HG02610 (cell line): ENCODE measurements around the gene PTGIS.
"Not testable (repeated sequence)": the region's sequence is repeated elsewhere in the genome, so short reads cannot be mapped to it uniquely, and the experiment has no call there.

Experiments
- ATAC-seq: cut with Tn5 transposase; IDR thresholded peaks from one replicate; pipeline ENCODE4 v1.9.1; 2021; ENCODE audit warnings: mild to moderate bottlenecking, moderate library complexity; ENCODE audit not compliant: unreplicated experiment

The PTGIS gene

DNA sequence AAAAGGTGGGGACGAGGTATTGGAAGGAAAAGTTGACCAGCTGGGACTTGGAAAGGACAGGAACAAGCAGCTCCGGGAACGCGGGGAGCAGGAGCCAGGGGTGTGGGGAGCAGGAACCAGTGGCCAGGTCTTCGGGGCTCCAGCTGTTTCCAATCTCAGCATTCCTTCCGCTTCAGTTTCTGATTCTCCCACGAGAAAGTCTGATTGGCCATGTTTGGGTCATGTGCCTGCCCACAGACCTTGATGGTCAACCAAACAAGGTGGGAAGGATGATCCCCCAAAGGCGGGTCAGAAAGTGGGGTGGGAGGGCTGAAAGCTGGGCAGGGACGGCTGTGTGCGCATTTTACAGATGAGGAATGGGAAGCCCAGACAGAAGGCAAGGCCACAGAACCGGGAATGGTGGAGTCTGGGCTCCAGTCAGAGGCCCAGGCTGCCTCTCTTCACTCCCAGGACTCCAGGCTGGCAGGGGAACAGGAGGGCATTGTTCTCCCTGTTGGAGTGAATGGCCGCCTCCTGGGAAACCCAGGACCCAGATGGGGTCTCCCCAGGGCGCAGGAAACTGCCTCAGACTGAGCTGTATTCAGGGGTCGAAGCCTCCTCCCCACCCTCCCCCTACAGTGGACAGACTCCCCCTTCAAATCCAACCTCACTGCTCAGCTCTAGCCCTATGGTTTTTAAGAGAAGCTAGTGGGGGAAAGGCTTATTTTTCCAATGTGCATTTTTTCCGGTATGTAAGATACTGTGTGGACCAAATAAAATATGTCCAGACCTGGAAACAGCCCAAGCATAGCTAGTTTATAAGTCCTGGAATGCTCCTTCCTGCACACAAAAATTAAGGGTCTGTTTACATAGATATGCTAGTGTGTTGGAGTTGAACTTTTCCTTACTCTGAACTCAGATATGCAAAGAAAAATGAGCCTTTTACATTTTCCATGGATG lies 12.2 kb upstream of the PTGIS start:
- no peak for ATAC-seq

DNA sequence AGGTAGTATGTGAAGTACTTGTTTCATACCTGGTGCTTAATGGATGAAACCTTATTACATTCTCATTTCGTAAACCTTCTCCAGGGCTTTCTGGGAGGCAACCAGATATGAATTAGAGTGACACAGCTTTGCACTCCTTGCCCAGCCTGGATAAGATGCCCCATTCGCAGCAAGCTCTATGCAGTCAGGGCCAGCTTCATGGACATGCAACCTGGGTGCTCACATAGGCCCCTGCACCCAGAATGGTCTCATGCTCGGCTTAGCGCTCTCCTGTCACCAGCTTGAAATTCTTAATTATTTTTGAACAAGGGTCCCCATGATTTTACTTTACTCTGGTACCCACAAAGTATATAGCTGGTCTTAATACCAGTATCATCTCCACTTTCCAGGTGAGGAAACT lies 11.3 kb upstream of the PTGIS start:
- no peak for ATAC-seq

DNA sequence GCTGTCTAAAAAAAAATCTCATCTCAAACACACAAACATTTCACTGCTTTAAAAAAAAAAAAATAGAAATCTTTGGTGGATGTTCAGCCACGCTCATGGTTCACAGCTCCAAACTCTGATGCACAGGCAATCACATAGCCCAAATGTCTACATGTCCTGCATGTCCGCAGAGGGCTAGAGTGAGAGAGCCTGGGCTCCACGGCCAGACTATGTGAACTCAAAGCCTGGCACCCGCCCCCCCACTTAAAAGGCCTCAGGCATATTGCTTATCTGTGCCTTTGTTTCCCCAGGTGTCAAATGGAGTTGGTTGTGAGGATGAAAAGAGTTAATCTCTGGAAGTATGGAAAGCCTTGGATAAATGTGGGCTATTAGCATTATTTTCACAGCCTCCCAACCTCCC lies 10.5 kb upstream of the PTGIS start:
- ATAC-seq = no peak

DNA sequence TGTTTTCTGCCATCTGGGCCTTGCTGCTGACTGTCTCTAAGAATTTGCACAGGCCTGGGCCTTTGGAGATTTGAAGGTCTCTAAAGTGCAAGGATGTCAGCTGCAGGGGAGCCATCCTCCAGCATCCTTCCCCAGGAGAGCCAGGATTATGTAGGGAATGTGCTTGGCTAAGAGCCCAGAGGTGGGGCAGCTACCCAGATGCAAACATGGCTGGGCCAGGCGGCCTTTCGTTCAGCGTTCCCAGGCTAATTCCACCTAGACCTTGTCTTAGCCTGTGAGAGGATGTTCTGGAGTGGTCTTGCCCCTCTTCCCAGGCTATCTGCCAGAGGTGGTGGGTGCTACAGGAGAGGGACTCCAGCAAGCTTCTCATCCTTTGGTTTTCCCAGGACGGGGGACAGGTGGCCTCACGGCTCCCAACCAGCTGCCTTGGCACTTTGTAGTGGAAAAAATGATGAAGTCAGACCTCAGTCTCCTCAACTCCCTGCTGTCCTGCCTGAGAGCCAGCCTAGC lies 7.7 kb upstream of the PTGIS start:
- no peak for ATAC-seq

DNA sequence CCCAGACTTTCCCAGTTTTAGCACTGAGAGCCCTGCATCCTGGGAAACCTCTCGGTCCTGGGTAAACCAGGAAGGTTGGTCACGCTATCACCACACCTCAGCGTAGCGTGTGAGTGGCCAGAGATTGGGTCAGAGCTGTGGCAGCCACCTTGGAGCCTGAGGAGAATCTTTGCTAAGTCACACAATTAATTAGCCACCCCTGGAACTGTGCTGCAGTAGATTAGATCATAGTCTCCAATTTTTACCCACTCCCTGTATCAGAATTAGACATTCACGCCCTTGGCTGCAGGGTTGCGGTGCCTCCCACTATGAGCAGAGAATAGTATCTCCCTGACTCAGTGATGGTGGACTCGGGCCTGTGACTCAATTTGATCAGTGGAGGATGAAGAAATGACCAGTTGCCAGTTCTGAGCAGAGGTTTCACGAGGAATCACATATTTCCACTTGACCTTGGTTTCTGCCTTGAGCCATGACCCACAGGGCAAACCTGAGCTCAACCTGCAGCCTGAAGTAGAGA lies 6.0 kb upstream of the PTGIS start:
- ATAC-seq = no peak

DNA sequence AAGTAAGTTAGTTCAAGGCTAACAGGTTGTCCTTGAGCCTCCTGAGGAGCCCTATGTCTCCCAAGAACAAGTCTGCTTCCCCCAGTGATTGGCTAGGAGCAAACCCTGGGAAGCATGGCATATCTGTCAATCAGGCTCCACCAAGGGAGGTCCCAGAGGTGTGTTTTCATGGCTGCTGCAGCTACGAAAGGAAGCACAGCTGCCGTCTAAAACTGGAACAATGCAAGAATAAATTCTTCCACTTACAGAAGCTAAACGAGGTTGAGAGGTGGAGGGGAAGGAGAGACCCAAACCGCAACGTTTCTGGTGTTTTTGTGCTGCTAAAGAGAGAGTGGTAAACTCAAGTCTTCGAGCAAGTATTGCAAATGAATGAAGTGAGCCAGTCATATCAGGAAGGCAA lies 4.9 kb upstream of the PTGIS start:
- no peak for ATAC-seq

DNA sequence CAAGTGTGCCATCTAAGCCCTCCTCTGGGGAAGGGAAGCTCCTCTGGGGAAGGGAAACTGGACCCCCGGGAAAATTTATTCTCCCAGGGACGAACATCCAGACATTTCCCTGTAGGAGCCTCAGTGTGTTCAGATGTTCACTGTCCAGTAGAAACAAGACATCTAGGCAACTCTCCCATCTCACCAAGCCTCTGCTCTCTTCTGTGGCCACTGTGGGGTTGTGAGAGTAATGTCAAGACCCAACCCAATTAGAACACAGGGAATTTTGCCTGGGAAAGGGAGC lies 3.6 kb upstream of the PTGIS start:
- ATAC-seq = no peak

DNA sequence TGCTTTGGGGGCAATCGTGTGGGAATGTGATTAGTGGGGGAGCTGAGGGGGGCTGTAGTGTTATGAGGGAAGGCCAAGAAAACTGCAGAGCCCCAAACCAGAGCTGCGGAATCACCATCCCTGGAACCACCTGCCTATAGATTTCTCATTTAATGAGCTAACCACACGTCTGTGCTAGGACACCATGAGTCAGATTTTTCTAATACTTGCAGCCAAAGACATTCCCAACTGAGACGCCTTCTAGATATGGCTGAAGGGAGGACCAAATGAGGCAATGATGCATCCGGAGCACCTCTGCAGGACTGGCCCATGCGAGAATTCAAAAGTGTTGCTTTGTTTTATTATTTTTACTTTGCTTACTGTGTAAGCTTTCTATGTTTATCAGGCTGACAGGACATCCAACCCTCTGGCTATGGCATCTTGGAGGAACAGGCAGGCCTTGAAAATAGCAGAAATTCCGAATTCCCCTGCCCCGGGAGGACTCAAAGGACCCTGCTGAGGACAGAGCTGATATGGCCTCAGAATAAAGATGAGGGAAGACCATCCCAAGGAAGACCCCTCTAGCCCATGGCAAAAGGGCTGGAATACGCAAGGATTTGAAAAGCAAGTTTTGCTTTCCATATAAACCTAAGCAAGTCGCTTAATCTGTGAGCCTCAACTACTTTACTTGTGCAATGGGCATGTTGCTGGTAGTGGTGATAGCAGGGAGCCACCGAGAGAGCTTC lies 3.1 kb upstream of the PTGIS start:
- ATAC-seq = no peak

DNA sequence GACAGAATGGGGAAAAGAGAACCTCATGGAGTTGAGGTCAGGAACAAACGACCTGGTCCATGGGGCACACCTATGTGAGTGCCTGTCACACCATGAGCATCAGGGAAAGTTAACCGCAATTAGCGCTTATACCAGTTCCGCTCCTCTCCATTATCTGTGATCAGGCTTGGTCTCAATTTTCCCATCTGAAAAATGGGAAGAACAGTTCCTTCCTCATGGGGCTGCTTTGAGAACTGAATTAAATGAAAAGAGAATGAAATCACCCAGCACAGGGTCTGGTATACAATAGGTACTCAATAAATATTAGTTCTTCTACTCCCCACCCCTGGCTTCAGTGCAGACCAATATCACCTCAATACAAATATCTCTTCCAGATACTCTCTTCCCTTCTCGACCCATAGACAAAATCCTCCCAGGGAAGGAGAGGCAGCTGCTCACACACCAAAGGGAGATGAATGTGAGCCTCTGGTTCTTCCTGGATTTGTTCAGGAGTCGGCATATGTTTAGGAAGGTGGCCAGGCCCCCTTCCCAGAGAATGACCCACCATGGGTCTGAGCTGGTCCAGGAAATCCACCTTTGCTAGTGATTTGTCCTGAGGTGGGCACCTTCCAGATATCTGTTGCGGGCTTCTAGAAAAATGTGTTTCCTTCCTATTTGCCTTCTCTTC lies 2.4 kb upstream of the PTGIS start:
- ATAC-seq = no peak

DNA sequence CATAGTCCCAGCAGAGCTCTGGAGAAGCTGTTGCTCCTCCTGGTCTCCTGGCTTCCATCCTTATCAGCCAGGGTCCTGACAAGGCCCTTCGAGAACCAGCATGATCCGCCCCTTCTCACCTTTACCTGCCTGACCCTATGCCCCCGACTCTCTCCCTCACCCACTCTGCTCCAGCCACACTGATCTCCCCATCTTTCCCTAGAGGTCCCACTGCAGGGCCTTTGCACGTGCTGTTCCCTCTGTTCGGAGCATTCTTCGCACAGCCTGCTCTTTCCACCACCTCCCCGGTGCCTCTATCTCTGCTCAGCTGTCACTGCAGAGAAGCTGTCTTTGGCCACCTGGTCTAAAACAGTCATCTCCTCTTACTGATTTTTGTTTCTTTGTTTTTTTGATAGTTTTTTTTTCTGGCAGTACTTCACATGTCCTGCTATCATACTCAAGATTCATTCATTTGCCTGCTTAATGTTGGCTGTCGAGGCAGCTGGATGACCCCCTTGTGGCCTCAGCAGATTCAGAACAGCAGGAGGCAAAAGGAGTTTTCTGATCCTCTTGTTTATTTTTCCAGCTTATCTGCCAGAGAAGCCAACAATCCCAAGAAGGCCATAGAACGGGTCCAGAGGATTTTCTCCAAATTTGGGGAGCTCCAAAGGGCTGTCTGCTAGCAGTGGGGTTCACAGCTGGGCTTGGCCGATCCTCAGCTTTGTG lies 1.6 kb upstream of the PTGIS start:
- no peak for ATAC-seq

DNA sequence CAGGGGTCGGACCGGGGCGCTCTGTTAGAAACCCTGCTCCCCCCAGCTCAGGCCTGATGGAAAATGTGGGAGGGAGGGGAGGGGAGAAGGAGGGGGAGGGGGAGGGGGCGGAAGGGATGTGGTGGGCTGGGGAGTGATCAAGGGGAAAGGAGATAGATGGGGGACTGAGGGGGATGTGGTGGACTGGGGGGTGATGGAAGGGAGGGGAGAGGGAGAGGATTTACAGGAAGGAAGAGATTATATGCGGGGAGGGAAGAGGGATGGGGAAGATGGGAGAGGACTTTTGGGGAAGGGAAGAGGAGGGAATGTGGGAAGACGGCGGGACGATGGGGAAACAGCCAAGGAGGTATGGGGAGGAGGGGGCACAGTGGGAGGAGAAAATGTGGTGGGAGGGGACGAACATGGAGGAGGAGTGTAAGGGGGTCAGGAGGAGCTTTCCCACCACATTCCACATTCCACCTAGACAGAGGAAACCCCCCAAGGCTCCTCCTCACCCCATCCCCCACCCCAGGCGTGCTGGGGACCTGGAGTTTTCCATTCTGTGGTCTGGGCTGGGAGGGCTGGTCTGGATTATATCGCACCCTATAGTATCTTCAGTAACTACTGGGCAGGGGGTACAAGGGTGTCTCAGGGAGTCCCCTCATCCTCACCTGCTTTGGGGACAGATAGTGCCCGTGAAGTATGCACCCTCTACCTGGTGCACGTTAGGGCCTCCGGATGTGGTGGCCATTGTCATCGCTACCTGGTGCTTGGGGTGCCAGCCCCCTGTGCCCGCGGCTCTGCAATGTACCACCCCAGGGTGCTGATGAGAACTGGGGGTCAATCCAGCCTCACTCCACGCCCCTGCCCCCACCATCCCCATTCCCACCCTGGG lies 578 bp upstream of the PTGIS start:
- ATAC-seq = no peak

DNA sequence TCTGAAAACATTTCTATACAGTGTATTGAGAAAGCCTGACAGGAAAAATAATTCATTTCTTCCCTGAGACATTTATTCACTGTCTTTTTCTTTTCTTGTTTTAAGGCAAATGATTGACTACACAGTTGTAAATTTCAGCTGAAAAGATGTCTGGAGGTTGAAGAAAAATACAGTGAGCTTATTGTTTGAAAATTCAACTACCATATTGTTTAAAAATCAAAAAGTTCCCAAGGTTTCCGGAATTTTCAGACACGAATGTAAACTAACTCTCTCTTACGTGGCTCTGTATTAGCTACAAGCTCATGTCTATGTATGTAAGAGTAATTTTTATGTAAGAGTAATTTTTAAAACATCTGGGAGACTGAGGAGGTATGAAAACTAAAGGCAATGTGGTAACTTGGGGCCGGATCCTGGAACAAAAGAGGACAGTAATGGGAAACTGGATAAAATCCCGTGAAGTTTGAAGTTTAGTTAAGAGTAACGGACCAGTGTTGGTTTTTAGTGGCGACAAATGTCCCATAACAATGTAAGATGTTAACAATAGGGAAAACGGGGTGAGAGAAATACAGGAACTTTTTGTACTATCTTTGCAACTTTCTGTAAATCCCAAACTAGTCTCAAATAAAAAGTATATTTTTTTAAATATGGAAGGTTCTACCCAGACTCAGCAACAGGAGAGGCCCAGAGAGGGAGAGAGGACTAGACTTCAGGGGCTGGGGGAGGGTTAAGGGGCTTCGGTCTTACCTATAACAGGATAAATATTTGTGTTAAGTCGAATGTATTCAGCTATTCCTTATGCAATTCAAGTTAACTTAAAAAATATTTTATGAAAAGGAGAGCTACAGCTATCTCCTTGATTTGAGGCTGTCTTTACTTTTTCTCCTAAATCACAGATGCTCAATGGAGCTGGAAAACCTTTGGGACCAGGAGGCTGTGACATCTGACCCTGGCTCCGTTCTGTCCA lies 1.3 kb downstream of the PTGIS start:
- ATAC-seq = no peak

DNA sequence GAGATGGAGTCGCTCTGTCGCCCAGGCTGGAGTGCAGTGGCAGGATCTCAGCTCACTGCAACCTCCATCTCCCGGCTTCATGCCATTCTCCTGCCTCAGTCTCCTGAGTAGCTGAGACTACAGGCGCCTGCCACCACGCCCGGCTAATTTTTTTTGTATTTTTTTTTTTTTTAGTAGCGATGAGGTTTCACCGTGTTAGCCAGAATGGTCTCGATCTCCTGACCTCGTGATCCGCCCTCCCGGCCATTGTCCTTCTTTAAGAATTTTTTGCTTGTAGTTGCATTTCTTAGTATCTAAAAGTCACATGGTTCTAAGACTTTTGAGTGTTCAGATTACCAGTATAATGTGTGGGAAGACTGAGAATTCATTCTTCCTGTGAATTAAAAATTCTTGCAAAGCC lies 2.9 kb downstream of the PTGIS start:
- ATAC-seq = not testable (repeated sequence)

DNA sequence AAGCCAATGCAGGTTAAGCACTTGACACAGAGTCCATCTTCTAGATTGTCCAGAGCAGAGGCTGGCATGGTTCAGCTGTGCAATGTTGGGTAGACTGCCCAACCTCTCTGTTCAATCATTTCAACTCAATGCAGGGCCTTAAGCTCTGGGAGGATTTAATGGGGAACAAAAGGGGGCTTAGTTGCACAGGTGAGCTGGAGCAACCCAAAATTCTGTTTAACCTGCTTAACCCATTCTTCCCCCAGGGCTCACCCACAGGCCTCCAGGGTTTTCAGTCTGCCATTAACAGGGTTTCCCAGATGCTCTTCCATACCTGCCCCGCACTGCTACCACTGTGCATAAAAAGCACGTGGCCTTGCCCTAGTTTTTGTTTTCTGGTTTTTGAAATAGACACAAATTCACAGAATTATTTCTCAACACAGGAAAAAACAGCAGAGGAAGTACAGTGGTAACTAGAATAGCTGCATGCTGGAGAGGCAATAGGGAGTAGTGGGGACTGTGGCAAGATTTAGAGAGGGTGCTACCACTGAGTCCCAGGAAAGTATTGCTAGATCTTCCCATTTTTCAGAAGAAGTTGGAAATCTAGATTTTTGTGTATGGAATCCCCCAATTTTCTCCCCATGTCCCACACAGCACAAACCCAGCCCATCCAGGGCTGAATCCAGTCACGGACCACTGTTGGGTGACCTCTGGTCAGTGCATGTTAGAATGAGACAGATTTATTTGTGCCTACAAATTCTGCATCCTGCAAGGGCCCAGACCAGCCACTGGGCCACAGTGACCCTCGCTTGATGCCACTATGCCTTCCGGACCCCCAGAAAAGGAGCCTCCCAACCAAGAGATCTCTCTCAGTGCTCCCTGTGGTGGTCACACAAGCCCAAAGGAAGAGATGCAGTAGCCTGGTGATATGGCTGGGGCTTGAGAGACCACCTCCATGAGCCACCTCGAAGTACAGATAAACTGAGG lies 4.6 kb downstream of the PTGIS start:
- no peak for ATAC-seq

DNA sequence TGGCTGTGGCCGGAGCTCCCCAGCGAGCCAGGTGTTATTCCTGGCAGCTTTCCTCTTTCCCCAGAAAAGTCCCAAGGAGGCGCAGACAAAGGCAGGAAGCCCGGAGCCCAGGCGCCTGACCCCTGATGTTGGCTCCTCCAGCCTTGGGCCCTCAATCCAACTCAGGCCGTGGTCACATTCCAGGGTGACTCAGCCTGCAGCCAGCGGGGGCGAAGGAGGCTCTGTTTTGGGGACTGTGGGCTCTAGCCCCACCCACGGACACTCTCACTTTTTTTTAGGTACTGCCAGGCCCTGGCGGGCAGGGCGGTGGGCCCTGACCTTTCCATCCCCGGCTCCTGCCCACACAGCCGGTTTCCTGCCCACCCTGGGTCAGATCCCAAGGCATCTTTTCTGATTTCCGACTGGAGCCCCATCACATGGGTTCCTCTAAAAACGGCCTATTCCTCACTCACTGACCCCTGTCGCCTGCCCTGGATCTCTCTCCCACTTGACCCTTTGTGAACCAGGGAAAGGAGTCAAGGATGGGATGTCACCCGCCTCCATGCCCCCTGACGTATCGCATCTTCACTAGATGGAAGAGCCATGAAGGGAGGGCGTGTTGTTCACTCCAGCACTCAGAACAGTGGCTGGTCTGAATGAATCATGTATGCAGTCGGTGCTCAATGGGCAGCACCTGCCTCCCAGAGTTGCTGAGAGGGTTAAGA lies 5.5 kb downstream of the PTGIS start:
- ATAC-seq = no peak

DNA sequence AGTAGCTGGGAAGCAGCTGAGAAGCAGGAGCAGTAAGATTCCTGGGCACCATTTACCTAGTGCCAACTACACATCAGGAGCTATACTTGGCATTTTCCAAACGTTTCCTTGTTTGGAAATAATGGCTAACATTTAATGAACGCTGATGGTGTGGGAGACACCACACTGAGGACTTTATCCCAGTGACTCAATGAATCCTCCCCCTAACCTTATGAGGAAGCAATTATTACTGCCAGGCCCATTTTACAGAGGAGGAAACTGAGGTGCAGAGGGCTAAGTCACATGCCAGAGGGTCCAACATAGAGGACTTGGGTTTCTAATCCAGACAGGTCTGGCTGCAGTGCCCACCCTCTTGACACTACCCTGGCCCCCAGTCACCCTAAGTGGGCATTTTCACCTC lies 6.1 kb downstream of the PTGIS start:
- ATAC-seq = no peak

DNA sequence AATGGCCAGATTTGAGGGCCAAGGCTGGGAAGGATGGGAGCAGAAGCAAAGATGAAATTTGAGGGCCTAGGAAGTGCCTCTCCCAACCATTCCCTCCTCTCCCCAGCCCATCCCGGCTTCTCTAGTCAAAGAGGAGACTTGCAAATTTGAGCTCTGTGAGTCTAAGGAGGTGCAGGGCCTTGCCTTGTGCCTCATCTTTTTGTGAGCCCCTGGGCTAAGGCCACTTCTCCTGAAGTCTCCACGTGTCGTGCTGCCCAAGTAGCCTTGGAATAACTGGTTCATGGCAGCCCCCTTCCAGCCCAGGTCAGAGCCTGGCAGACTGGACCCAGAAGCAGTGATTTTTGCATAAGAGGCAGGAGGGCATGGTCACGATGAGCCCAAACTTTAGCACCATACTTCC lies 6.7 kb downstream of the PTGIS start:
- no peak for ATAC-seq
